HepG2 (cell line): Measurements from ENCODE around the gene SLCO3A1. TPM values are rescaled to one million over a fixed set of nuclear protein-coding genes. Genes with fewer than 3 reads are reported as not detected.

Source experiments
- ATAC-seq: fragments of 200-7000 bp; cut with Tn5 transposase; 3 replicates; pipeline ENCODE4 v1.9.1; 2020; ENCODE audit warnings: mild to moderate bottlenecking, moderate library complexity
- BruUV-seq: library from RNA; stranded (reverse); fragments of 400-500 nt; replicated peaks from 2 replicates; lab custom pipeline; 2021; lab: Mats Ljungman, UMichigan
- CTCF ChIA-PET: fragments of 300-600 bp; formaldehyde crosslinking; extraction: SDS; loops from one replicate; lab custom pipeline; 2021; ENCODE audit warnings: low total read pairs, inconsistent platforms, low intra/inter-chr PET ratio; lab: Yijun Ruan, JAX
- POLR2A ChIA-PET: fragments of 350-600 bp; sonication (Branson Sonifier 250); formaldehyde crosslinking; loops from one replicate; lab custom pipeline; 2020; ENCODE audit warnings: antibody characterized with exemption, inconsistent platforms; lab: Yijun Ruan, JAX
- DNase-seq: peaks from one replicate; pipeline ENCODE4 v3.0.0-alpha.2; 2015; ENCODE audit warnings: low spot score
- FAIRE-seq: peaks from 3 replicates; lab custom pipeline; 2011; peaks lifted over from hg19 to GRCh38; lab: Jason Lieb, UNC
- H2AFZ ChIP-seq: one replicate; pipeline ENCODE4 v1.6.1; 2011; ENCODE audit warnings: low read length, inconsistent platforms
- H3K27ac ChIP-seq: fragments of 300-600 bp; 3 replicates; pipeline ENCODE4 v1.8.0; 2011; ENCODE audit warnings: mixed run types, mild to moderate bottlenecking, mixed read lengths, low read length, inconsistent platforms; ENCODE audit not compliant: insufficient read depth; ENCODE audit errors: extremely low read length
- H3K27me3 ChIP-seq, 2 experiments: fragments of 200-600 bp in 1 of 2; 2 replicates in 1 of 2; 3 replicates in 1 of 2; pipeline versions ENCODE4 v1.6.0 to v1.8.0; 2011; ENCODE audit warnings: low read length in 2 of 2, mild to moderate bottlenecking in 2 of 2, moderate library complexity in 2 of 2, inconsistent platforms in 1 of 2; ENCODE audit not compliant: insufficient read depth in 2 of 2, control insufficient read depth in 1 of 2
- H3K36me3 ChIP-seq, 2 experiments: fragments of 200-600 bp in 1 of 2; replicated peaks in 1 of 2; 2 replicates in 1 of 2; 3 replicates in 1 of 2; pipeline versions ENCODE4 v1.5.1 to v1.8.0; 2011; ENCODE audit warnings: low read length in 2 of 2, inconsistent platforms in 1 of 2; ENCODE audit not compliant: insufficient read depth in 2 of 2, control insufficient read depth in 1 of 2
- H3K4me1 ChIP-seq: 2 replicates; pipeline ENCODE4 v1.5.1; 2012; ENCODE audit warnings: low read length, inconsistent platforms; ENCODE audit not compliant: insufficient read depth
- H3K4me2 ChIP-seq: 2 replicates; pipeline ENCODE4 v1.6.0; 2011; ENCODE audit warnings: low read depth, low read length, inconsistent platforms
- H3K4me3 ChIP-seq, 3 experiments: fragments of 200-600 bp in 1 of 3; sonication (generic), shearing (Covaris generic) in 1 of 3; replicated peaks in 1 of 3; 2 replicates each; pipeline ENCODE4 v1.5.1; 2011 to 2016; ENCODE audit warnings: low read length in 3 of 3, inconsistent platforms in 2 of 3, low read depth in 2 of 3, mild to moderate bottlenecking in 2 of 3, control low read depth in 1 of 3, mixed read lengths in 1 of 3; ENCODE audit not compliant: insufficient read depth in 1 of 3
- H3K79me2 ChIP-seq: one replicate; pipeline ENCODE4 v1.6.1; 2011; ENCODE audit warnings: low read length, inconsistent platforms; ENCODE audit not compliant: insufficient read depth
- H3K9ac ChIP-seq: 2 replicates; pipeline ENCODE4 v1.6.0; 2011; ENCODE audit warnings: mild to moderate bottlenecking, low read depth, low read length, inconsistent platforms; ENCODE audit not compliant: insufficient read depth
- H3K9me3 ChIP-seq: 2 replicates; pipeline ENCODE4 v1.5.1; 2012; ENCODE audit warnings: mild to moderate bottlenecking, low read length
- H4K20me1 ChIP-seq: 2 replicates; pipeline ENCODE4 v1.6.0; 2011; ENCODE audit warnings: inconsistent platforms, mild to moderate bottlenecking, low read length, moderate library complexity; ENCODE audit not compliant: insufficient read depth
- ELF4 ChIP-seq: sonication (generic); formaldehyde crosslinking; IDR thresholded peaks from 2 replicates; pipeline ENCODE4 v1.5.0; 2020; ENCODE audit warnings: missing genetic modification reagents, mild to moderate bottlenecking, moderate library complexity, borderline replicate concordance
- KLF11 ChIP-seq: IDR thresholded peaks from 2 replicates; pipeline ENCODE4 v1.6.1; 2016; ENCODE audit warnings: missing compliant biosample characterization
- NR2F2 ChIP-seq: IDR thresholded peaks from 2 replicates; pipeline ENCODE4 v1.6.1; 2012; ENCODE audit warnings: low read depth, inconsistent platforms, borderline replicate concordance
- RARG ChIP-seq: sonication (generic); formaldehyde crosslinking; IDR thresholded peaks from 2 replicates; pipeline ENCODE4 v1.4.0; 2020; ENCODE audit warnings: low read depth, mild to moderate bottlenecking, missing genetic modification reagents
- RNF219 ChIP-seq: sonication (generic); formaldehyde crosslinking; IDR thresholded peaks from 2 replicates; pipeline ENCODE4 v1.5.0; 2020; ENCODE audit warnings: mild to moderate bottlenecking, missing genetic modification reagents
- SNRNP70 ChIP-seq: fragments of 200-400 bp; formaldehyde crosslinking; IDR thresholded peaks from 2 replicates; pipeline ENCODE4 v1.6.1; 2017; ENCODE audit warnings: mild to moderate bottlenecking, low read depth, low read length, moderate library complexity
- TFDP2 ChIP-seq: sonication (generic); formaldehyde crosslinking; IDR thresholded peaks from 2 replicates; pipeline ENCODE4 v1.4.0; 2020; ENCODE audit warnings: missing genetic modification reagents
- ZNF510 ChIP-seq: sonication (generic); formaldehyde crosslinking; IDR thresholded peaks from 2 replicates; pipeline ENCODE4 v1.4.0; 2020; ENCODE audit warnings: low read depth, mild to moderate bottlenecking, missing genetic modification reagents
- WGBS: methylation state at CpG from one replicate; pipeline ENCODE4 v1.1.6; 2017; ENCODE audit warnings: low lambda C conversion rate; 5-methylcytosine and 5-hydroxymethylcytosine counted together
- in situ Hi-C: cut with HindIII; loops from 2 replicates; pipeline ENCODE4 v1.10.0; 2017; ENCODE audit warnings: low pct_unique_long_range_greater_than_20kb; ENCODE audit not compliant: extremely low pct_ligation_motif_present
- intact Hi-C: fragments of 100-400 bp; cut with micrococcal nuclease; formaldehyde crosslinking; loops from one replicate; pipeline ENCODE4 v1.10.0; 2022; ENCODE audit not compliant: unreplicated experiment
- polyA plus RNA-seq, 8 experiments: library from polyadenylated mRNA; depleted of rRNA in 3 of 8; stranded (reverse) in 7 of 8; unstranded in 1 of 8; fragments of >200 nt; fragmentation: Illumina TruSeq in 4 of 8; extraction: Trizol in 4 of 8; gene quantifications; 2 replicates each; pipeline versions ENCODE4 v1.2.1 to v1.2.3, GENCODE V29; 2011 to 2016; ENCODE audit warnings: low read depth in 4 of 8, missing spikeins in 1 of 8, mixed read lengths in 1 of 8; ENCODE audit not compliant: insufficient read depth in 1 of 8
- total RNA-seq, 5 experiments: library from RNA; depleted of rRNA; stranded (reverse); fragments of >200 nt; fragmentation: Illumina TruSeq; extraction: Trizol; gene quantifications; 2 replicates each; pipeline ENCODE4 v1.2.3, GENCODE V29; 2016; ENCODE audit warnings: low read depth in 1 of 5

Gene SLCO3A1
- total and polyA plus RNA-seq, 2 of the 13 experiments (the other 11 are each of a cell fraction or from before 2014, with no cell fraction given), result 0.02 TPM; not detected in 1

DNA sequence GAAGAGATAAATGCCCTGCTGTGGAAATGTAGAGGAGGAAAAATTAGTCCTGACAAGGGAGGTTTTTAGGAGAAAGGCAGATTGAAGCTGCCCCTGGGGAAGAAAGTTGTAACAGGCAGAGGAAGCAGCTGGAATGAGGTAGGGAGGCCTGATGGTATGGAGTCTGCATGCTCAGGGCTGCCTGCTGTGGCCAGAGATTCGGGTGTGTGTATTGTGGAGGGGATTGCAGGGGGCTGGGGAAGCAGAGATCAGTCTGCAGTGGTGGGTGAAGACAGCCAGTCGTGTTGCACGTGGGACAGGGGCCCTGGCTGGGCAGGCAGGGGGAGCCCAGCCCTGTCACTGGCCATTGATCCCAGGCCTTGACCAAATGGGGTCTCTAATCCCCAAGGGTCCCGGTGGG, 96.5 kb downstream of the SLCO3A1 start (continued):
- no peak for TF ChIP-seq RNF219 (CRISPR knock-in tag)
- no peak for TF ChIP-seq ZNF510
- no peak for TF ChIP-seq ELF4
- TF ChIP-seq TFDP2, result no peak
- TF ChIP-seq KLF11, result no peak
- no peak for TF ChIP-seq RARG
- TF ChIP-seq NR2F2, result no peak

DNA sequence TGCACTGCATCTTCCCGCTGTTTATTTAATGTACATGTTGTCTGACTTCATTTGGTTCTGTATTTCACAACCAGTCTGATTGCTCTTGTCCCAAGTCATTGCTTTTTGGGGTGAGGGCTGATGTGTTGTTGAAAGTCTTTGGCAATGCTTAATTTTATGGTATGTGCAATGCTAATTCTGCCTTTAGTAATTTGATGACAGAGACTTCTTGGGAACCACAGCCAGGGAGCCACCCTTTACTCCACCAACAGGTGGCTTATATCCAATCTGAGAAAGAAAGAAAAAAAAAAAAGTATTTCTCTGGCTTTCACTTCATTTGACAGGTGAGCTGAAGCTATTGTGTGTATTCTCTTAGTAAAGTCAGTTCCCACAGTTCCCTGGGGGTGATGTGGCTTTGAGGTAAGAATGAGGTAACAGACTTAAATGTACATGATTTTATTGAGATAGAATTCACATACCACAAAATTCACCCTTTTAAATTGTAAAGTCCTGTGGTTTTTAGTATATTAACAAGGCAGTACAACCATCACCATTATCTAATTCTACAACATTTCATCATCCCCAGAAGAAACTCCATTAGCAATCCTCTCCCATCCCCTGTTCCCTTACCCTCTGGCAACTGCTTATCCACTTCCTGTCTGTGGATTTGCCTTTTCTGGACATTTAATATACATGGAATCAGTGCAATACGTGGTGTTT, 97.3 kb downstream of the SLCO3A1 start:
- Histone ChIP-seq H3K27me3 (peaks cover 0 to 25% of the 10 kb centered on the region in 2 experiments; a peak in 2 of 5 replicates), H3K79me2 (no peaks in the 10 kb centered on the region), H3K4me3 (no peak overlapping the region), H3K4me2 (no peak overlapping the region), H3K4me1 (no peaks in the 10 kb centered on the region), H4K20me1 (no peaks in the 10 kb centered on the region), H2AFZ (no peak overlapping the region), H3K9me3 (no peaks in the 10 kb centered on the region), H3K36me3 (no peaks in the 10 kb centered on the region), H3K27ac (no peak overlapping the region), H3K9ac (no peak overlapping the region)
- ChIA-PET POLR2A (no interaction called here), CTCF (no interaction called here)
- FAIRE-seq (no peak), ATAC-seq (no peak), DNase-seq (no peak)
- 0% methylated on average over 2 of the region's 2 CpGs for WGBS
- TF ChIP-seq SNRNP70, result no peak
- intact Hi-C loops (no loop called here), in situ Hi-C loops (no loop called here)
- BruUV-seq, result no TSS peak
